ENCODE data around the gene RBP7.
A peak's percentile ranks its signal among the peaks of the same experiment; 100 is the strongest.

Gene RBP7

GRCh38 chr1:10048601-10049000, 51.6 kb downstream of the RBP7 start:
- no peak for TF ChIP-seq CTCF (IDR thresholded peaks at IDR 0.05; ENCODE audit: extremely low read depth, insufficient read depth, missing control alignments)
- DNase-seq (ENCODE audit: low spot score): no peak
- in situ Hi-C loops (cut with MboI; ENCODE audit: low pct_unique_long_range_greater_than_20kb, low sequenced_read_pairs, unreplicated experiment): no loop called here

GRCh38 chr1:10050611-10051010, 53.6 kb downstream of the RBP7 start:
- in situ Hi-C loops (cut with MboI; ENCODE audit: low pct_unique_long_range_greater_than_20kb, low sequenced_read_pairs, unreplicated experiment): no loop called here
- TF ChIP-seq CTCF (IDR thresholded peaks at IDR 0.05; ENCODE audit: extremely low read depth, insufficient read depth, missing control alignments): no peak
- DNase-seq (ENCODE audit: low spot score): no peak

- no peak for DNase-seq (ENCODE audit: low spot score)
- in situ Hi-C loops (cut with MboI; ENCODE audit: low pct_unique_long_range_greater_than_20kb, low sequenced_read_pairs, unreplicated experiment): no loop called here
Observed at GRCh38 chr1:10051656-10052055, 54.6 kb downstream of the RBP7 start.

GRCh38 chr1:10052347-10052746, 55.3 kb downstream of the RBP7 start:
- TF ChIP-seq CTCF (IDR thresholded peaks at IDR 0.05; ENCODE audit: extremely low read depth, insufficient read depth, missing control alignments): no peak
- in situ Hi-C loops (cut with MboI; ENCODE audit: low pct_unique_long_range_greater_than_20kb, low sequenced_read_pairs, unreplicated experiment): no loop called here
- DNase-seq (ENCODE audit: low spot score): no peak

More at GRCh38 chr1:10051656-10052055, 54.6 kb downstream of the RBP7 start:
- TF ChIP-seq CTCF (IDR thresholded peaks at IDR 0.05; ENCODE audit: extremely low read depth, insufficient read depth, missing control alignments): no peak

GRCh38 chr1:10054465-10054864, 57.4 kb downstream of the RBP7 start:
- no peak for TF ChIP-seq CTCF (IDR thresholded peaks at IDR 0.05; ENCODE audit: extremely low read depth, insufficient read depth, missing control alignments)
- no peak for DNase-seq (ENCODE audit: low spot score)
- in situ Hi-C loops (cut with MboI; ENCODE audit: low pct_unique_long_range_greater_than_20kb, low sequenced_read_pairs, unreplicated experiment): no loop called here

- in situ Hi-C loops (cut with MboI; ENCODE audit: low pct_unique_long_range_greater_than_20kb, low sequenced_read_pairs, unreplicated experiment): no loop called here
Observed at GRCh38 chr1:10056599-10056987, 59.6 kb downstream of the RBP7 start.

More at GRCh38 chr1:10056599-10056987, 59.6 kb downstream of the RBP7 start:
- TF ChIP-seq CTCF (IDR thresholded peaks at IDR 0.05; ENCODE audit: extremely low read depth, insufficient read depth, missing control alignments): no peak
- peak; percentile 35 for DNase-seq (ENCODE audit: low spot score)

Data from GM13977 (cell line).